Brain pericyte (primary cell): ENCODE results near the gene TGFB1I1.
"Not testable (repeated sequence)": the region's sequence is repeated elsewhere in the genome, so short reads cannot be mapped to it uniquely, and the experiment has no call there.

Experiments used
- DNase-seq: peaks from one replicate; pipeline ENCODE4 v3.0.0-alpha.2; 2012; ENCODE audit warnings: low read depth, low spot score

Gene TGFB1I1

GRCh38 chr16:31471875-31472708 is at the start of gene TGFB1I1:
TGFB1I1 (plus strand) TSS chr16:31472152; CDS start chr16:31472189, 37 bp downstream.
- no peak for DNase-seq

GRCh38 chr16:31423241-31423640 is 48.7 kb upstream of the TGFB1I1 start:
- no peak for DNase-seq

GRCh38 chr16:31423801-31424200 is 48.2 kb upstream of the TGFB1I1 start:
- no peak for DNase-seq

- no peak for DNase-seq
Observed at GRCh38 chr16:31427441-31428278, 44.3 kb upstream of the TGFB1I1 start.

- no peak for DNase-seq
Observed at GRCh38 chr16:31428279-31428597, 43.7 kb upstream of the TGFB1I1 start, which contains the start of gene COX6A2. COX6A2 (minus strand) TSS chr16:31428360; CDS start chr16:31428325, 35 bp downstream.

- no peak for DNase-seq
Observed at GRCh38 chr16:31428638-31429247, 43.2 kb upstream of the TGFB1I1 start.

- DNase-seq, result no peak
Observed at GRCh38 chr16:31429314-31429713, 42.6 kb upstream of the TGFB1I1 start.

GRCh38 chr16:31429796-31430195 is 42.2 kb upstream of the TGFB1I1 start:
- no peak for DNase-seq

GRCh38 chr16:31430380-31431052 is 41.4 kb upstream of the TGFB1I1 start:
- no peak for DNase-seq

GRCh38 chr16:31435341-31436220 is 36.4 kb upstream of the TGFB1I1 start:
- DNase-seq, result no peak

GRCh38 chr16:31436221-31437045 is 35.5 kb upstream of the TGFB1I1 start:
- no peak for DNase-seq

GRCh38 chr16:31438414-31438813 is 33.5 kb upstream of the TGFB1I1 start:
- DNase-seq, result no peak

GRCh38 chr16:31439023-31439422 is 32.9 kb upstream of the TGFB1I1 start:
- DNase-seq, result not testable (repeated sequence)

- no peak for DNase-seq
Observed at GRCh38 chr16:31439519-31439918, 32.4 kb upstream of the TGFB1I1 start.

- DNase-seq, result no peak
Observed at GRCh38 chr16:31440516-31441184, 31.3 kb upstream of the TGFB1I1 start.

- no peak for DNase-seq
Observed at GRCh38 chr16:31441956-31442355, 30.0 kb upstream of the TGFB1I1 start.

- DNase-seq, result not testable (repeated sequence)
Observed at GRCh38 chr16:31445931-31446330, 26.0 kb upstream of the TGFB1I1 start.

- no peak for DNase-seq
Observed at GRCh38 chr16:31451201-31451600, 20.8 kb upstream of the TGFB1I1 start.

- DNase-seq, result no peak
Observed at GRCh38 chr16:31451681-31452351, 20.1 kb upstream of the TGFB1I1 start.
